Vagina (tissue), 2 donors: Measurements from ENCODE around the gene FN1. TPM values are rescaled to one million over a fixed set of nuclear protein-coding genes. Genes with fewer than 3 reads are reported as not detected.

Source experiments
- DNase-seq, 2 donors: peaks; one replicate each; pipeline ENCODE4 v3.0.0-alpha.2; 2017; ENCODE audit errors: extremely low spot score in 2 of 2
- H3K27ac ChIP-seq: fragments of 200-600 bp; sonication (generic); one replicate; pipeline ENCODE4 v1.5.1; 2019
- H3K27me3 ChIP-seq: fragments of 200-600 bp; sonication (generic); one replicate; pipeline ENCODE4 v1.5.1; 2019
- H3K36me3 ChIP-seq, 2 donors: fragments of 200-600 bp; sonication (generic); one replicate each; pipeline ENCODE4 v1.5.1; 2017 to 2019
- H3K4me1 ChIP-seq: fragments of 200-600 bp; sonication (generic); one replicate; pipeline ENCODE4 v1.5.1; 2019
- H3K4me3 ChIP-seq, 2 donors: fragments of 200-600 bp; sonication (generic); 1 replicate in 1 of 2; 2 replicates in 1 of 2; pipeline ENCODE4 v1.5.1; 2016 to 2019
- H3K9me3 ChIP-seq: fragments of 200-600 bp; sonication (generic); one replicate; pipeline ENCODE4 v1.5.1; 2019
- CTCF ChIP-seq, 3 experiments: fragments of 450-650 bp in 2 of 3; fragments of 200-600 bp in 1 of 3; sonication (generic) in 1 of 3; IDR thresholded peaks; one replicate each; pipeline ENCODE4 v1.5.1; 2017 to 2019; ENCODE audit warnings: antibody characterized with exemption in 3 of 3, mild to moderate bottlenecking in 2 of 3, moderate library complexity in 2 of 3
- POLR2A ChIP-seq, 2 donors: fragments of 450-650 bp; IDR thresholded peaks; one replicate each; pipeline ENCODE4 v1.6.1; 2017; ENCODE audit warnings: antibody characterized with exemption in 2 of 2, mild to moderate bottlenecking in 2 of 2, moderate library complexity in 2 of 2
- POLR2AphosphoS5 ChIP-seq, 2 donors: sonication (generic); formaldehyde crosslinking; IDR thresholded peaks; one replicate each; pipeline ENCODE4 v1.9.0; 2017; ENCODE audit warnings: antibody characterized with exemption in 2 of 2, mild to moderate bottlenecking in 2 of 2, low read depth in 1 of 2; ENCODE audit not compliant: insufficient read depth in 1 of 2
- intact Hi-C: fragments of 100-400 bp; cut with DNase I; formaldehyde crosslinking; loops from one replicate; pipeline ENCODE4 v1.15.1; 2023
- total RNA-seq: library from RNA; depleted of rRNA; stranded (reverse); fragments of >200 nt; gene quantifications from one replicate; pipeline ENCODE4 v1.2.3, GENCODE V29; 2016

FN1 gene
- total RNA-seq, 1 donor from 2014 or later = 292 TPM

- DNase-seq = no peak
- Histone ChIP-seq H3K9me3 (no peaks in the 10 kb centered on the region), H3K27ac (no peak overlapping the region), H3K4me1 (no peaks in the 10 kb centered on the region), H3K4me3 (no peak overlapping the region), H3K36me3 (peaks cover 0 to 48% of the 10 kb centered on the region in 2 donors), H3K27me3 (no peaks in the 10 kb centered on the region)
- TF ChIP-seq CTCF (IDR thresholded peaks at IDR 0.05) (no peak), POLR2A (IDR thresholded peaks at IDR 0.05) (no peak), POLR2AphosphoS5 (IDR thresholded peaks at IDR 0.05; ENCODE audit: insufficient read depth in 1 of 2, low read depth in 1 of 2) (no peak)
- intact Hi-C loops = no loop called here
Measured at GRCh38 chr2:215347878-215348277, 88.0 kb downstream of the FN1 start.

- no peak for TF ChIP-seq POLR2A (IDR thresholded peaks at IDR 0.05)
- H3K36me3 ChIP-seq = peaks cover 0 to 34% of the 10 kb centered on the region in 2 donors
- H3K4me1 ChIP-seq = no peaks in the 10 kb centered on the region
- intact Hi-C loops = no loop called here
- DNase-seq = no peak
- no peak overlapping the region for H3K4me3 ChIP-seq
- H3K27ac ChIP-seq = no peak overlapping the region
- no peaks in the 10 kb centered on the region for H3K27me3 ChIP-seq
- H3K9me3 ChIP-seq = no peaks in the 10 kb centered on the region
Measured at GRCh38 chr2:215338883-215339679, 96.8 kb downstream of the FN1 start.

GRCh38 chr2:215332872-215333595 lies 102.8 kb downstream of the FN1 start:
- DNase-seq = no peak
- H3K27me3 ChIP-seq = no peaks in the 10 kb centered on the region
- peaks cover 6% of the 10 kb centered on the region for H3K4me1 ChIP-seq
- intact Hi-C loops = no loop called here
- H3K4me3 ChIP-seq = no peak overlapping the region
- TF ChIP-seq CTCF (IDR thresholded peaks at IDR 0.05) = no peak
- no peak for TF ChIP-seq POLR2AphosphoS5 (IDR thresholded peaks at IDR 0.05; ENCODE audit: insufficient read depth in 1 of 2, low read depth in 1 of 2)
- TF ChIP-seq POLR2A (IDR thresholded peaks at IDR 0.05) = no peak
- no peaks in the 10 kb centered on the region for H3K9me3 ChIP-seq
- H3K27ac ChIP-seq = no peak overlapping the region
- H3K36me3 ChIP-seq = peaks cover 0 to 33% of the 10 kb centered on the region in 2 donors

GRCh38 chr2:215328066-215328465 lies 107.8 kb downstream of the FN1 start:
- intact Hi-C loops = no loop called here
- TF ChIP-seq POLR2A (IDR thresholded peaks at IDR 0.05) (no peak), POLR2AphosphoS5 (IDR thresholded peaks at IDR 0.05; ENCODE audit: insufficient read depth in 1 of 2, low read depth in 1 of 2) (no peak), CTCF (IDR thresholded peaks at IDR 0.05) (no peak)
- no peak for DNase-seq
- Histone ChIP-seq H3K27me3 (no peaks in the 10 kb centered on the region), H3K36me3 (peaks cover 0 to 38% of the 10 kb centered on the region in 2 donors), H3K4me1 (peaks cover 17% of the 10 kb centered on the region), H3K27ac (no peak overlapping the region), H3K4me3 (no peak overlapping the region), H3K9me3 (no peaks in the 10 kb centered on the region)

GRCh38 chr2:215324811-215325210 lies 111.1 kb downstream of the FN1 start:
- TF ChIP-seq CTCF (IDR thresholded peaks at IDR 0.05) (no peak), POLR2AphosphoS5 (IDR thresholded peaks at IDR 0.05; ENCODE audit: insufficient read depth in 1 of 2, low read depth in 1 of 2) (no peak), POLR2A (IDR thresholded peaks at IDR 0.05) (no peak)
- peaks cover 0 to 38% of the 10 kb centered on the region in 2 donors for H3K36me3 ChIP-seq

More at GRCh38 chr2:215324811-215325210, 111.1 kb downstream of the FN1 start:
- Histone ChIP-seq H3K27ac (no peak overlapping the region), H3K4me1 (peaks cover 17% of the 10 kb centered on the region), H3K9me3 (no peaks in the 10 kb centered on the region), H3K27me3 (no peaks in the 10 kb centered on the region), H3K4me3 (no peak overlapping the region)
- intact Hi-C loops = no loop called here
- no peak for DNase-seq
